Prostate gland (tissue), 2 donors: ENCODE results near the gene KIAA1191. TPM values are rescaled to one million over a fixed set of nuclear protein-coding genes. Genes with fewer than 3 reads are reported as not detected.

Experiments used
- DNase-seq: peaks from one replicate; pipeline ENCODE4 v3.0.0-alpha.2; 2019; ENCODE audit warnings: low spot score
- H3K27ac ChIP-seq, 2 donors: fragments of 200-600 bp; sonication (generic); 2 replicates each; pipeline ENCODE4 v1.5.1; 2017 to 2019
- H3K27me3 ChIP-seq: fragments of 200-600 bp; sonication (generic); replicated peaks from 2 replicates; pipeline ENCODE4 v1.5.1; 2019; ENCODE audit not compliant: insufficient read depth
- H3K36me3 ChIP-seq, 2 donors: fragments of 200-600 bp; sonication (generic); 1 replicate in 1 of 2; 2 replicates in 1 of 2; pipeline versions ENCODE4 v1.5.1 to v1.8.1; 2017 to 2019
- H3K4me1 ChIP-seq: fragments of 200-600 bp; sonication (generic); replicated peaks from 2 replicates; pipeline ENCODE4 v1.5.1; 2019
- H3K4me3 ChIP-seq, 2 donors: fragments of 200-600 bp; sonication (generic); 2 replicates each; pipeline ENCODE4 v1.5.1; 2017 to 2019
- H3K9me3 ChIP-seq: fragments of 200-600 bp; sonication (generic); 2 replicates; pipeline ENCODE4 v1.5.1; 2017
- POLR2A ChIP-seq: fragments of 450-650 bp; IDR thresholded peaks from one replicate; pipeline ENCODE4 v1.6.1; 2016; ENCODE audit warnings: antibody characterized with exemption, mild to moderate bottlenecking
- POLR2AphosphoS5 ChIP-seq: sonication (generic); formaldehyde crosslinking; IDR thresholded peaks from one replicate; pipeline ENCODE4 v1.6.1; 2017; ENCODE audit warnings: antibody characterized with exemption
- WGBS: methylation state at CpG from one replicate; pipeline ENCODE4 v1.1.5; 2018; 5-methylcytosine and 5-hydroxymethylcytosine counted together
- intact Hi-C: fragments of 100-400 bp; cut with DNase I; formaldehyde crosslinking; loops from one replicate; pipeline ENCODE4 v1.14.2; 2022
- total RNA-seq, 2 donors: library from RNA; depleted of rRNA; stranded (reverse); fragments of >200 nt; gene quantifications; one replicate each; pipeline ENCODE4 v1.1.0, GENCODE V29; 2016
- TF ChIP-seq, protein P1 (sequence below), 4 experiments: fragments of 200-600 bp in 2 of 4; fragments of 450-650 bp in 2 of 4; sonication (generic) in 2 of 4; IDR thresholded peaks; 1 replicate in 3 of 4; 2 replicates in 1 of 4; pipeline ENCODE4 v1.5.1; 2016 to 2019; ENCODE audit warnings: antibody characterized with exemption in 4 of 4, mild to moderate bottlenecking in 2 of 4, moderate library complexity in 2 of 4

KIAA1191 gene
- total RNA-seq, 2 donors from 2014 or later, result 107 to 119 TPM

DNA sequence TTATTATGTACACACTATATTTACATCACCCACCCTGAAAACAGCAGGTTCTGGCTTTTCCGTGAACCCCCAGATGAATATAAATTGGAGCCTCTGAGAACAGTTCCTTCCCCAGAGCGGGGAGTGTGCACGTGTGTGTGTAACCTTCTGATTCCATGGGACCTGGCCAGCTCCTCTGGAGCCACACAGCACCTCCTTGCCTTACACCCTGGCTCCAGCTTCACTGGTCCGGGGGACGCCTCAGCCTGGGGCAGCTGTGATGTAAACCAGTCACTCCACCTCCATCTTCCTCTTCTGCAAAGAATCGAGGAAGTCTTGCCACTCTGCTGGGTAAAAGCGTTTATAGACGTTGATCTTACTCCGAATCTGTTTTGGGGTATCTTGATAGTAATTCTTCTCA lies 22.4 kb upstream of the KIAA1191 start:
- no peak overlapping the region for H3K27ac ChIP-seq
- no peak for DNase-seq
- intact Hi-C loops, result no loop called here
- no peaks in the 10 kb centered on the region for H3K4me1 ChIP-seq
- H3K9me3 ChIP-seq, result no peaks in the 10 kb centered on the region
- WGBS, result 85% methylated on average over 9 of the region's 9 CpGs
- H3K27me3 ChIP-seq, result no peaks in the 10 kb centered on the region
- no peak overlapping the region for H3K4me3 ChIP-seq
- peaks cover 0 to 4% of the 10 kb centered on the region in 2 donors for H3K36me3 ChIP-seq
- TF ChIP-seq POLR2AphosphoS5 (no peak), POLR2A (no peak)
- TF ChIP-seq, protein P1, sequence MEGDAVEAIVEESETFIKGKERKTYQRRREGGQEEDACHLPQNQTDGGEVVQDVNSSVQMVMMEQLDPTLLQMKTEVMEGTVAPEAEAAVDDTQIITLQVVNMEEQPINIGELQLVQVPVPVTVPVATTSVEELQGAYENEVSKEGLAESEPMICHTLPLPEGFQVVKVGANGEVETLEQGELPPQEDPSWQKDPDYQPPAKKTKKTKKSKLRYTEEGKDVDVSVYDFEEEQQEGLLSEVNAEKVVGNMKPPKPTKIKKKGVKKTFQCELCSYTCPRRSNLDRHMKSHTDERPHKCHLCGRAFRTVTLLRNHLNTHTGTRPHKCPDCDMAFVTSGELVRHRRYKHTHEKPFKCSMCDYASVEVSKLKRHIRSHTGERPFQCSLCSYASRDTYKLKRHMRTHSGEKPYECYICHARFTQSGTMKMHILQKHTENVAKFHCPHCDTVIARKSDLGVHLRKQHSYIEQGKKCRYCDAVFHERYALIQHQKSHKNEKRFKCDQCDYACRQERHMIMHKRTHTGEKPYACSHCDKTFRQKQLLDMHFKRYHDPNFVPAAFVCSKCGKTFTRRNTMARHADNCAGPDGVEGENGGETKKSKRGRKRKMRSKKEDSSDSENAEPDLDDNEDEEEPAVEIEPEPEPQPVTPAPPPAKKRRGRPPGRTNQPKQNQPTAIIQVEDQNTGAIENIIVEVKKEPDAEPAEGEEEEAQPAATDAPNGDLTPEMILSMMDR (IDR thresholded peaks at IDR 0.05), result no peak

DNA sequence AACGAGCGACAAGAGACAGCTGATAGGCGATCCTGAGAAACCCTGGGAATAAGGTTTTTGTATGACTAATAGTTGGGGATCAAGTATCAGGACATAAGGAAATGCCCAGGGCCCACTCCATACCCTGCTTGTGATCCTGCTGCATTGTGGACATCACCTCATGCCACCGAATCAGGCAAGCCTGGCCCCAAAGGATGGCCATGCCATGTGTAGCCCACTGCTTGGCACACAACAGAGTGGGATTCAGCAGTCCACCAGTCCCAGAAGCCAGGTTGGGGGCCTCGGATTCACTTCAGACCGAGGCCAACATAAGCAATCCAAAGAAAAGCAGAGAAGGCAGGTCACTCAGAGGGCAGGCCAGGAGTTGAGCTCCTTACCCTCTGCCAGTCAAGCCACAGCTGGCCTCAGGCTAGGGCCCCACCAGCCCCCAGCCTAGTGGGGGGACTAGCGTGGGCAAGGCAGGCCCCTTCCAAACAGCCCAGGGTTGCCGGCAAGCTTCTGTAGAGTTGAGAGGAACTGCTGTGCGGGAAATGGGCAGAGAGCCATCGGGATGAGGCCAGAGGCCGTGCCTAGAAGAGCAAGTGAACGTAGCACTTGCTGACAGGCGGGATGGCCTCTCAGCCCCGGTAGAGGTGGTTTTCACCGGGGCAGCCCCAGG lies 21.8 kb upstream of the KIAA1191 start:
- intact Hi-C loops, result no loop called here
- 88% methylated on average over 13 of the region's 15 CpGs for WGBS
- Histone ChIP-seq H3K27ac (no peak overlapping the region), H3K36me3 (peaks cover 0 to 4% of the 10 kb centered on the region in 2 donors), H3K4me1 (no peaks in the 10 kb centered on the region), H3K9me3 (no peaks in the 10 kb centered on the region), H3K4me3 (no peak overlapping the region), H3K27me3 (no peaks in the 10 kb centered on the region)
- TF ChIP-seq POLR2A (no peak), POLR2AphosphoS5 (no peak)
- TF ChIP-seq, protein P1 (IDR thresholded peaks at IDR 0.05), result no peak
- no peak for DNase-seq

DNA sequence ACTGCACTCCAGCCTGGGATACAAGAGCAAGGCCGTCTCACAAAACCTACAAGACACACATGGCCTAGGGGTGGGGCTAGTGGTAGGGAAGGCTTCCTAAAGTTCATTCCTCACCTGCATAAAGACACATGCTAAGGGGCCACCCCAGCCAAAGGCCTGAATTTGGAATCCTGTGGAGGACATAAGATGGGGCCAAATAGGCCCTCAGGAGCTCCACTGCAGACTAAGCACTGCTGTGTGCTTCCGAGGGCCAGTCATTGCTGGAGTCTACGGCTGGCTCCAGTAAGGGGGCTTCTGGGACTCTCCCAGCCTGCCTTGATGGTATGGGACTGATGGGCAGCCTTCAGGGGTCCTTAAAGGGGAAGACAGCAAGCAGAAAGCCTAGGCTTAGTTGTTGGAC lies 21.2 kb upstream of the KIAA1191 start:
- no peak for DNase-seq
- Histone ChIP-seq H3K4me3 (no peak overlapping the region), H3K36me3 (peaks cover 0 to 4% of the 10 kb centered on the region in 2 donors), H3K27ac (no peak overlapping the region), H3K4me1 (no peaks in the 10 kb centered on the region), H3K9me3 (no peaks in the 10 kb centered on the region), H3K27me3 (no peaks in the 10 kb centered on the region)
- intact Hi-C loops, result no loop called here
- TF ChIP-seq, protein P1 (IDR thresholded peaks at IDR 0.05), result no peak
- no peak for TF ChIP-seq POLR2AphosphoS5
- TF ChIP-seq POLR2A, result no peak
- WGBS, result 98% methylated on average over 3 of the region's 3 CpGs

DNA sequence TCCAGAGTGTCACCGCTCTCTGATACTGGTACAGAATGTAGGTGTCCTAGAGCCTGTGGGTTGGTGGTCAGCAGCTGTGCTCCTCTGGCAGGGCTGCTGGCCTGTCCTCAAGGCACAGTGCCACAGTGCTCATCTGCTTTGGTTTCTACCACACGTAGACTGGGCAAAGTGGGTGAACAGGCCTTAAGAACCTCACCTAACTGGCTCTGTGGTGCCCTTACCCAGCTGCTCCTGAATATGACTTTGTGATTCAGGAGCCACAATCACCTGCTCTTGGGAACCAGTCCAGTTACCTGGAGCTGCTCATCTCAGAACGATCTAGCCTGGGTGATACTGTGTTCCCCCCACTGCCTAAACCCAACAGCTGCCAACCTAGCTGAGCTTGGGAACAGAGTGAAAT lies 20.4 kb upstream of the KIAA1191 start:
- WGBS, result 84% methylated on average over 3 of the region's 3 CpGs
- peak overlapping the region in 1 of 2 donors; percentile 27 for H3K27ac ChIP-seq
- DNase-seq, result no peak

More for the DNA sequence above, 20.4 kb upstream of the KIAA1191 start:
- intact Hi-C loops, result no loop called here
- no peak overlapping the region for H3K4me3 ChIP-seq
- H3K4me1 ChIP-seq, result no peaks in the 10 kb centered on the region
- no peaks in the 10 kb centered on the region for H3K27me3 ChIP-seq
- TF ChIP-seq POLR2AphosphoS5 (no peak), POLR2A (no peak)
- TF ChIP-seq, protein P1 (IDR thresholded peaks at IDR 0.05), result no peak
- peaks cover 0 to 4% of the 10 kb centered on the region in 2 donors for H3K36me3 ChIP-seq
- no peaks in the 10 kb centered on the region for H3K9me3 ChIP-seq
